Measurements from ENCODE around the gene NOS1AP. TPM values are rescaled to one million over a fixed set of nuclear protein-coding genes. Genes with fewer than 3 reads are reported as not detected.

Gene NOS1AP
- total RNA-seq, 2 donors from 2014 or later: 0.13 TPM; not detected in 1

DNA sequence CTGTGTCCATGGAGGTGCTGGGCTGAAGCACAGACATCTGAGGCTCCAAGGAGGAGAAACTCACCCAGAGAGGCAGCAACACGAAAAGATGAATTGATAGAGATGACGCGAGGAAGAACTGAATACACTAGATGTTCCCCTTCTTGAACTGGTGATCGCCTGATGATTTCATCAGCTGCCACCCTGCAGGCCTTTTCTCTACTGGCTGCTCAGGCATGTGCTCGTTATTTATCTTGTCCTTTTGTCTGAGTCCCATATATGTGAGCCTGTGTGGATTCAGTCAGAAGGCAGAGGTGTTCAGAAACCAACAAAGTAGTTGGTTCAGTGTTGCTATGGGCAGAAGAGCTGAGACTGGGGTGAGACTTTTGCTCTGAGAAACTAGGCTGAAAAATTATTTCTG is 202.9 kb downstream of the NOS1AP start:
- Mint-ChIP-seq H3K4me3 (no peak overlapping the region), H3K27ac (no peak overlapping the region), H3K4me1 (no peaks in the 10 kb centered on the region), H3K27me3 (peaks cover 8% of the 10 kb centered on the region), H3K36me3 (ENCODE audit: low read depth) (no peaks in the 10 kb centered on the region), H3K9me3 (no peaks in the 10 kb centered on the region)
- ATAC-seq (replicated peaks): no peak

DNA sequence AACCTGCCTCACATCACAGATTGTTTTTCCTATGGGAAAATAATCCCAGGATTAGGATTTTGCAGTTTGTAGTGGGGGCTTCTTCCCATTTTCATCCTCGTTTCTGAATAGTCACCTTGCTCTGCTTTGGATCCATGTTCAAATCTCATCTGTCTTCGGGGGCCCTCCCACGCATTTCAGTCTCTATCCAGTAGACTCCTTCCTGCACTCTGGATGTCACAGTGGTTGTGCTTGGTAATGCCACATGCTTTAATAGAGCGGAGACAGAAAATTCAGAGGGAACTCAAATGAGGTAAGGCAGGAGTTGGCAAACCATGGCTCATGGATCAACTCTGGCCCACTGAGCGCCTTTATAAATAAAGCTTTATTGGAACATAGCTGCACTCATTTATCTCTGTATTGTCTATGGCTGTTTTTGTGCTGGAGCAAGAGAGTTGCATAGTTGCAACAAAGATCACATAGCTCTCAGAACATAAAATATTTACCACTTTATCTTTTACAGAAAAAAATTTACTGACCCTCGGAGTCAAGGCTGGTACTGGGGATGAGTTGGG is 206.2 kb downstream of the NOS1AP start:
- no peak for ATAC-seq (replicated peaks)
- H3K36me3 Mint-ChIP-seq (ENCODE audit: low read depth): no peaks in the 10 kb centered on the region
- no peaks in the 10 kb centered on the region for H3K4me1 Mint-ChIP-seq
- no peak overlapping the region for H3K27ac Mint-ChIP-seq
- H3K9me3 Mint-ChIP-seq: no peaks in the 10 kb centered on the region
- peaks cover 24% of the 10 kb centered on the region for H3K27me3 Mint-ChIP-seq
- H3K4me3 Mint-ChIP-seq: no peak overlapping the region

DNA sequence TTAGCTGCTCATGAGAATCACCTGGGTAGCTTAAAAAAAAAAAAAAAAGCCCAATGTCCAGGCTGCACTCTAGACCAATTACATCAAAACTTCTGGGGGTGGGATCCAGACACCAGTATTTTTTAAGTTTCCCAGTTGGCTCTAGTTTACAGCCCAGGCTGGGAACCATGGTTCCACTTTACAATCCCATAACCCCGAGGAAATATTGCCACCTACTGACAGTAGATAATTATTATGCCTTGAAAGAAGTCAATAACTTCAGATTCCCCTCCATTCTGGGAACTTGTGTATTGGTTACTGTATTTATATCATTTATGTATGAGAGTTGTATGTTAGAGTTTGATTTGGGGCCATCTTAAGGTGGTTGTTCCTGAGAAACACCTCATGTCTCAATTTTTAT is 207.0 kb downstream of the NOS1AP start:
- Mint-ChIP-seq H3K27me3 (peaks cover 24% of the 10 kb centered on the region), H3K4me1 (no peaks in the 10 kb centered on the region), H3K9me3 (no peaks in the 10 kb centered on the region), H3K36me3 (ENCODE audit: low read depth) (no peaks in the 10 kb centered on the region), H3K27ac (no peak overlapping the region), H3K4me3 (no peak overlapping the region)
- no peak for ATAC-seq (replicated peaks)

DNA sequence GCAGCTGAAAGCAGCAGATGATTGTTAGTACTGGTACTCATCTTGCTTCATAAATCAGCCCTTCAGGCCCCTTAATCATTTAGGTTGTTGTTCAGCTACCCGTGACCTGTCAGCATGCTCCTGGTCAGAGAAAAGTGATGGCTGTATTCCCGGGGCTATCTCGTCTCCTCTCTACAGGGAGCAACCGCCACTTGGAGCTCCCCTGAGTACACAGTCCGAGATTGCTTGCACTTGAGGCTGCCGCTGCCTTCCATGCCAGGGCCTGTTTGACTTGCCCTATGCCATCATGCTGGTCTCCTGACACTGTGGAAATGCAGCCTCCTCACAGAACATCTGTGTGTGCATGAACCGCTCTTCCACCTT is 209.6 kb downstream of the NOS1AP start:
- Mint-ChIP-seq H3K4me1 (no peaks in the 10 kb centered on the region), H3K9me3 (no peaks in the 10 kb centered on the region), H3K27ac (no peak overlapping the region), H3K36me3 (ENCODE audit: low read depth) (no peaks in the 10 kb centered on the region), H3K27me3 (peaks cover 22% of the 10 kb centered on the region), H3K4me3 (no peak overlapping the region)
- ATAC-seq (replicated peaks): no peak

DNA sequence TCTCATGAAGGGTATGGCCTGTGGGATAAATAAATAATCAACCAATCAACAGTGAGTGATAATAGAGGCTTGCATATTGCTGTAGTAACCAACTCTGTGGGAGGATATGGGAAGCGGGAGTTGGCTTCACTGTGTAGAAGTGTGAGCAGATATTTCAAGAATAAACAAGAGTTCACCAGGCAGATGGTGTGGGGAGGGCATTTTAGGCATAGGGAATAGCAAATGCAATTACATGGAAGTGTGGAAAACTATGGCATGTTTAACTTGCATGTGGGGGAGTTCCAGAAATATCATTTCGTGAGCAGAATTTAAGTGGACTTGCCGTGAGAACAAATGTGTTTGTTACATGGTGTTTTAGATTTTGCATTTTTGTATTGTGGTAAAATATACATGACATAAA is 211.9 kb downstream of the NOS1AP start:
- H3K4me1 Mint-ChIP-seq: no peaks in the 10 kb centered on the region
- no peaks in the 10 kb centered on the region for H3K9me3 Mint-ChIP-seq
- ATAC-seq (replicated peaks): no peak

DNA sequence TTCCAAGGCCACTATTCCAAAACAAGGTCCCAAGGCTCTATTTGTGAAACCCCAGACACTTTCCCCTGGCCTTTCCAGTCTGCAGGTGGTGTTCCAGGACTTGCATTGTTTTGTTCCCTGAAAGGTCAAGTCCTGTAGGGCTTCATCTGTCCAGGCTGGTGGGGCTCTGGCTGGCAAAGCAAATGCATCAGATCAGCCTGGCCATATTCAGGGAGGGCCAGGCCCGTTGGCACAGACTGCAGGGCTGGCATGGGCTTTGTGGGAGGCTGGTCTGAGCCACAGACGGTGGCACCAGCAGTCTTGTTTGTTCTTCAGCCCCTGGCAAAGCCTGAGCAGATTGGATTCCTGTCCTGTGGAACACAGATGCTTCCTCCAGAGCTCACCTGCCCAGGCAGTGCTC is 214.2 kb downstream of the NOS1AP start:
- H3K36me3 Mint-ChIP-seq (ENCODE audit: low read depth): no peaks in the 10 kb centered on the region
- no peaks in the 10 kb centered on the region for H3K4me1 Mint-ChIP-seq
- H3K4me3 Mint-ChIP-seq: no peak overlapping the region
- no peak overlapping the region for H3K27ac Mint-ChIP-seq
- no peaks in the 10 kb centered on the region for H3K9me3 Mint-ChIP-seq
- peaks cover 37% of the 10 kb centered on the region for H3K27me3 Mint-ChIP-seq
- ATAC-seq (replicated peaks): no peak

More for the DNA sequence above, 211.9 kb downstream of the NOS1AP start:
- Mint-ChIP-seq H3K36me3 (ENCODE audit: low read depth) (no peaks in the 10 kb centered on the region), H3K27me3 (peaks cover 38% of the 10 kb centered on the region), H3K27ac (no peak overlapping the region), H3K4me3 (no peak overlapping the region)

DNA sequence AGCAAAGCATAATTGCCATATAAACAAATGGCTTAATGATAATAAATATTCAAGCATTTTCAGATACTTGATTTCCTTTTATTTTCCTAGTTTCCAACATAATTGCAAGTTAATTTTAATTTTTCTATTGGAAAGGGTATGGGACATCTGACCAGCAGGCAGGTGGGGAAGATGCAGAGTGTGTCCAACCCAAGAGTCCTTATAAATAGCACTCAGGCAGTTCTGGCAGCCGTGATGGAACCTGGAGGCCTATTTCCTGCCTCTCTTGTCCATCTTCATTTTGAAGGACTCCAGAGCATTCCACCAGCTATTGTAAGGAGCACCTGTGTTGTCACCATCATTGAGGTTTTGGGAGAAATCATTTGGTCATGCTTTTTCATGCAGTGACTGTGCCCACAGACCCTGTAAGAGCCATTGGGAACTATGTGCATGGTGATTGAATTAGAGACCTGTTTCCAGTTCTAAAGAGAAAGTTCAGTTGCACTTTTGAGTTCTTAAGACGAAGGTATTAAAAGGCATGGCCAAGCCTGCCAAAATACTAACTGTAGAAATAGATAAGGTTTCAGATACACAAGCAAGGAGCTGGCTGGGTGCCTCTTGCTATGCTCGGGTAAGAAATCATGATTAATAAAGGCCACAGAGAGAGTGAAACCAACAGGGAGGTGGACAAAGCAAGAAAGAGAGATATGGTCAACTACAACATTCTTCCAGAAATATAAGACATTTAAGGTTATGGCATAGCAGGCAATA is 214.9 kb downstream of the NOS1AP start:
- no peaks in the 10 kb centered on the region for H3K9me3 Mint-ChIP-seq
- no peak overlapping the region for H3K27ac Mint-ChIP-seq
- peaks cover 32% of the 10 kb centered on the region for H3K27me3 Mint-ChIP-seq
- no peak for ATAC-seq (replicated peaks)
- no peak overlapping the region for H3K4me3 Mint-ChIP-seq
- H3K36me3 Mint-ChIP-seq (ENCODE audit: low read depth): no peaks in the 10 kb centered on the region
- H3K4me1 Mint-ChIP-seq: no peaks in the 10 kb centered on the region

DNA sequence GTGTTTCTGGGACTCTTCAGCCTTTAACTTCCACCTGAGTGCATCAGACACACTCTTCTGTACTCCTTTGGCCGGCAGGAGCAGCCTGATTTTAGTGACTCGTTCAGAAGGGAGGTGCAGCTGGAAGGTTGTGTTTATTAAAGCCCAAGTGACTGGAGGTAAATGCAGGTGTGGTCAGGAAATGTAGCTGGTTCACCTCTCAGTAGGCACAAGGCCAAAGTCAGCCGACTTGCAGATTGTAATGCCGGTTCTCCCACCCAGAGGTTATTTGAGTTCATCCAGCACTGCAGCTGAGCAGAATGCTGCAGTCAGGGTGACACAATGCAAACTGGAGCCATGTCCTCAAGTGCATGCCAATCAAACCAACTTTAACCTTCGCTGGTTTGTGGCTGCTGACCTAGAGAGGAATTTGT is 215.7 kb downstream of the NOS1AP start:
- no peaks in the 10 kb centered on the region for H3K36me3 Mint-ChIP-seq (ENCODE audit: low read depth)
- no peaks in the 10 kb centered on the region for H3K4me1 Mint-ChIP-seq
- no peak overlapping the region for H3K4me3 Mint-ChIP-seq
- H3K27me3 Mint-ChIP-seq: peaks cover 29% of the 10 kb centered on the region
- H3K27ac Mint-ChIP-seq: no peak overlapping the region
- no peaks in the 10 kb centered on the region for H3K9me3 Mint-ChIP-seq
- no peak for ATAC-seq (replicated peaks)

DNA sequence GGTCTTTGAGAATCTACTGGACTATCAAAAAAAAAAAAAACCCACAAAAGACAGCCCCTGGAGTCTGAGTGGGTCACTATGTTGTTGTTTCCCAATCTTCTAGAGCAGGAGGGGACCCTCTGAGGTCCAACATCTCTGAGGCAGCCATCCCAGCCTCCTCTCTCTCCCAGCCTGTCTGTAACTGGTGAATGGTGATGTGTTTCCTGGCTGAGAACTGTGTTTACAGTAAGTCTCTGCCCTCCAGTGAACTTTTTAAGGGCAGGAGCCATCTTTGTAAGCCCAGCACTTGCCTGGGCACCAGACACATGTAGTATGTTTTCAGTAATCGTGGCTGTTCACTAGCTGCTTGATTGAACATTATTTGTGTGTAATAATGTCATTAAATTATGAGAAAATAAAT is 221.5 kb downstream of the NOS1AP start:
- no peaks in the 10 kb centered on the region for H3K9me3 Mint-ChIP-seq
- H3K4me1 Mint-ChIP-seq: no peaks in the 10 kb centered on the region
- H3K27me3 Mint-ChIP-seq: peaks cover 20% of the 10 kb centered on the region
- no peak overlapping the region for H3K27ac Mint-ChIP-seq
- no peaks in the 10 kb centered on the region for H3K36me3 Mint-ChIP-seq (ENCODE audit: low read depth)
- H3K4me3 Mint-ChIP-seq: no peak overlapping the region
- ATAC-seq (replicated peaks): no peak

DNA sequence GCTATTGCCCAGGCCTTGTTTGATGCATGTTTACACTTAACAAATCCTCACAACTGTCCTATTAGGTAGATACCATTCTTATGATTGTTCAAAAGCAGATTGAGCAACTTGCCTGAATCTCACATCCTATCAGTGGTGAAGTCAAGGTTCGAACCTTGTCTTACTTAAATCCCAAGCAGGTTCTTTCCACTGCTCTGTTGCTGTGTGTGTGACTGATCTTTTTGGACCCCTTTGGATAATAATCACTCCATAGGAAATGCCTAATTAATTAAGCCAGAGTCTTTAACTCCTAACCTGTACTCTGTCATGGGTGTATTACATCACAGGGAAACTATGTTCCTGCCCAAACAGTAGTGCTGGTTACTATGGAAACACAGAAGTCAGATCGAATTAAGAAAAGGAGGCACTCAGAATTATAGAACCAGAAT is 222.9 kb downstream of the NOS1AP start:
- ATAC-seq (replicated peaks): no peak
- peaks cover 15% of the 10 kb centered on the region for H3K27me3 Mint-ChIP-seq
- no peak overlapping the region for H3K4me3 Mint-ChIP-seq
- H3K27ac Mint-ChIP-seq: no peak overlapping the region
- no peaks in the 10 kb centered on the region for H3K36me3 Mint-ChIP-seq (ENCODE audit: low read depth)
- H3K9me3 Mint-ChIP-seq: no peaks in the 10 kb centered on the region
- no peaks in the 10 kb centered on the region for H3K4me1 Mint-ChIP-seq

DNA sequence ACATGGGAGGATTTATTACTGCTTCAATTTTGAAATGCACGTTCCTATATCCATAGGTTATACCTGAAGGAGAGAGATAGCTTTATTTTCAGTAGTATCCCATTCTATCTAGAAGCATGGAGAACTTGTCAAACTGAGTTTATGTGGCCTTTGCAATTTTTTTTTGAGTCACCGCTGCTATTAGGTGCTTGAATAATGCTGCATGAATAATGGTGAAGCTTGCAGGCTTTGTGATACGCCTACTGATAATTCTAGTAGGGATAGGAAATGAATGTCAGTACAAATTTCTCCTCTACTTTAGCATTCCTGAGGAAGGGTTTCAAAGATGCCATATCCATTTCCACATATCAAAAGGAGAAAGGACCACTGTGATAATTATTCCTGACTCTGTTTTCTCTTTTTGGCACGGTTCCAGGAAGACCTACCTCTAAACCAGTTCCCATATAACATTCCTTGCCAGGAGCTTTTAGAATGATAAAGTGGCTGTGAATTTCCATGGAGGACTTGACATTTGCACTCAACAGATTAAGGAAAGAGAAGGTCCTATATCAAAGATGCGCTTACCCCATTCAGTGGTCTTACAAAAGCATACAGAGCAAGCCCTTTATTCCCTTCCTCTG is 223.7 kb downstream of the NOS1AP start:
- H3K4me3 Mint-ChIP-seq: no peak overlapping the region
- no peak overlapping the region for H3K27ac Mint-ChIP-seq
- H3K4me1 Mint-ChIP-seq: no peaks in the 10 kb centered on the region

DNA sequence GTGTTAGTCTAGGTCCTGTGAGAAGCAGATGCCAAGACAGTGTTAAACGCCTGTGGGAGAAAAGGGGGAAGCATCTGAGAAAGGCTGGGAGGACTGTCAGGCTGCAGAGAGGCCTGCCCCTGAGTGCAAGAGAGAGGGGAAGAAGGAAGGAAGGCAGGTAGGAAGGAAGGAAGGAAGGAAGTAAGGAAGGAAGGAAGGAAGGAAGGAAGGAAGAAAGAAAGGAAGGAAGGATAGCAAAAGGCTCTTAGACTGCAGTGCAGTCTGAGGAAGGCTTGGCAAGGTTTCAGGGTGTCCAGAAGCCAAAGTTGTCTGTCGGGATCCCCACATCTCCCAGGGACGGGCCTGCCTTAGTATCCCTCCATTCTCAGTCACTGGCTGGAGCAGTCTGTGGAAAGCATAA is 224.5 kb downstream of the NOS1AP start:
- Mint-ChIP-seq H3K27me3 (peaks cover 22% of the 10 kb centered on the region), H3K4me1 (no peaks in the 10 kb centered on the region), H3K9me3 (no peaks in the 10 kb centered on the region), H3K36me3 (ENCODE audit: low read depth) (no peaks in the 10 kb centered on the region), H3K27ac (no peak overlapping the region), H3K4me3 (no peak overlapping the region)
- no peak for ATAC-seq (replicated peaks)

More for the DNA sequence above, 223.7 kb downstream of the NOS1AP start:
- no peaks in the 10 kb centered on the region for H3K9me3 Mint-ChIP-seq
- no peaks in the 10 kb centered on the region for H3K36me3 Mint-ChIP-seq (ENCODE audit: low read depth)
- peaks cover 16% of the 10 kb centered on the region for H3K27me3 Mint-ChIP-seq
- no peak for ATAC-seq (replicated peaks)

DNA sequence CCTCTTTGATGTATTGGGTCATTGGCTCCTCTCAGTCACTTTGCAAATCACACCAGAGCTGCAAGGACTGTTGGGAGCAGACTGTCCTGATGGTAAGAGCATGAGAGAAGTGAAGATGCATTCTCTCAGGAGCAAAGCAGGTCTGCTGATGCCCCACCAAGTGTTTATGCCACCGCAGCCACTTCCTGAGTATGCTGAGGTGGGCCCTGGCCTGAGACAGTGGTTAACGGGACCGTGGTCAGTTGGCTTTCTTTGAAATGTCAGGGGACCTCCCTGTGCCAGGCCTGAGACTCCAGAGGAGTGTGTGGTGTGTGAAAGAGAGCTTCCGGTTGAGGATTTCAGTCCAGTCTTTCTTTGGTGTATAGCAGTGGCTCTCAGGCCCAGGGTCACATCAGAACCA is 227.7 kb downstream of the NOS1AP start:
- no peaks in the 10 kb centered on the region for H3K4me1 Mint-ChIP-seq
- no peak overlapping the region for H3K27ac Mint-ChIP-seq
- H3K27me3 Mint-ChIP-seq: peaks cover 34% of the 10 kb centered on the region
- H3K4me3 Mint-ChIP-seq: no peak overlapping the region
- H3K9me3 Mint-ChIP-seq: no peaks in the 10 kb centered on the region
- no peaks in the 10 kb centered on the region for H3K36me3 Mint-ChIP-seq (ENCODE audit: low read depth)
- no peak for ATAC-seq (replicated peaks)

DNA sequence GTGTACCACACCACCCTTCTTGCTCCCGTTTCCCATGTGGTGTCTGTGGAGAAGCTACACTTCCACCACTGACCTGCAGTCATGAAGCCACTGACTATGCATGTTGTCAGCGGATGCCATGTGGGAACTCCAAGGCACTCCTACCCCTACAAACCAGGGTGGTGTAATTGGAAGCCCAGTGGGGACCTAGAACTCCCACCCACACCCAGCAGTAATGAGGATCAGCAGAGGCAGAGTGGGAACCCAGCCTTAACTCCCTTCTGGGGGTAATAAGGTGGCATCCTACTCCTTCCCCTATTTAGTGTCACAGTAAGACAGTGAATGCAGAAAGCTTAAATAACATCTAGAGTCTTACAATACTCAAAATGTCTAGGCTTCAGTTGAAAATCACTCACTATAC is 228.8 kb downstream of the NOS1AP start:
- no peak for ATAC-seq (replicated peaks)
- H3K27me3 Mint-ChIP-seq: peaks cover 34% of the 10 kb centered on the region
- H3K27ac Mint-ChIP-seq: no peak overlapping the region
- no peak overlapping the region for H3K4me3 Mint-ChIP-seq
- H3K4me1 Mint-ChIP-seq: no peaks in the 10 kb centered on the region
- no peaks in the 10 kb centered on the region for H3K9me3 Mint-ChIP-seq
- no peaks in the 10 kb centered on the region for H3K36me3 Mint-ChIP-seq (ENCODE audit: low read depth)

DNA sequence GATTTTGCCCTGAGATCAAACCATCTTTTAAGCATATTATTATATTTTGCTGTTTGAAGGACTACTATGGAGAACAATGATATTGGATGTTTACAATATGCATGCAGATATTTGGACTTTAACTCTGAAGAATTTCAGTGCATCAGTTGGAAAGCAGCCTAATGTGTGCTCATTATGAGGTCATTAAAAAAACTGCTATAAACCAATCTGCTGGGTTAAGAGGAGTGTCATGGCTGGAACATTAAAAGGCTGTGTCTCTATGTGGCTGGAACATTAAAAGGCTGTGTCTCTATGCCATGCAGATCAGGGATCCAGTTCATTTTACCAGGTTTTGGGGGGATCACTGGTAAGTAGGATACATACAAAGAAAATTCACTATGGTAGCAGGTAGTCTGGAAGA is 229.5 kb downstream of the NOS1AP start:
- peaks cover 35% of the 10 kb centered on the region for H3K27me3 Mint-ChIP-seq
- no peak overlapping the region for H3K27ac Mint-ChIP-seq
- no peaks in the 10 kb centered on the region for H3K4me1 Mint-ChIP-seq
- H3K36me3 Mint-ChIP-seq (ENCODE audit: low read depth): no peaks in the 10 kb centered on the region
- H3K9me3 Mint-ChIP-seq: no peaks in the 10 kb centered on the region
- no peak overlapping the region for H3K4me3 Mint-ChIP-seq
- ATAC-seq (replicated peaks): no peak
